GM12878 (cell line): ENCODE measurements around the gene TNFRSF11A. TPM values are rescaled to one million over a fixed set of nuclear protein-coding genes. Genes with fewer than 3 reads are reported as not detected.

Experiments used
- ATAC-seq: fragments of 200-7000 bp; cut with Tn5 transposase; 3 replicates; pipeline ENCODE4 v1.9.1; 2020; ENCODE audit warnings: mild to moderate bottlenecking, moderate library complexity
- BruUV-seq: library from RNA; stranded (reverse); fragments of 400-500 nt; replicated peaks from 2 replicates; lab custom pipeline; 2021; lab: Mats Ljungman, UMichigan
- CTCF ChIA-PET: fragments of 300-600 bp; sonication (Branson Sonifier 250); formaldehyde crosslinking; extraction: SDS; loops from one replicate; lab custom pipeline; 2021; ENCODE audit warnings: inconsistent platforms; lab: Yijun Ruan, JAX
- POLR2A ChIA-PET: fragments of 350-600 bp; formaldehyde crosslinking; extraction: SDS; loops from one replicate; lab custom pipeline; 2021; ENCODE audit warnings: inconsistent platforms; lab: Charles Lee
- RAD21 ChIA-PET: fragments of 300-600 bp; sonication (Branson Sonifier 250); formaldehyde crosslinking; loops from one replicate; lab custom pipeline; 2023; ENCODE audit warnings: antibody characterized with exemption; ENCODE audit not compliant: unreplicated experiment; lab: Charles Lee
- SMC1A ChIA-PET: fragments of 300-600 bp; sonication (Branson Sonifier 250); formaldehyde crosslinking; loops from one replicate; lab custom pipeline; 2023; ENCODE audit not compliant: unreplicated experiment, uncharacterized antibody; lab: Charles Lee
- DNase-seq: peaks from one replicate; pipeline ENCODE4 v3.0.0-alpha.2; 2011; ENCODE audit warnings: low read depth, low spot score
- FAIRE-seq: peaks from 3 replicates; lab custom pipeline; 2011; peaks lifted over from hg19 to GRCh38; lab: Jason Lieb, UNC
- H2AFZ ChIP-seq: 2 replicates; pipeline ENCODE4 v1.6.0; 2011; ENCODE audit warnings: low read depth, low read length, control low read depth; ENCODE audit not compliant: control insufficient read depth
- H3K27ac ChIP-seq: 2 replicates; pipeline ENCODE4 v1.5.1; 2011; ENCODE audit warnings: control low read depth; ENCODE audit not compliant: control insufficient read depth, insufficient read depth
- H3K27me3 ChIP-seq, 2 experiments: replicated peaks in 1 of 2; 2 replicates each; pipeline versions ENCODE4 v1.6.0 to v1.6.1; 2011; ENCODE audit warnings: low read length in 1 of 2; ENCODE audit not compliant: control insufficient read depth in 2 of 2, insufficient read depth in 2 of 2
- H3K36me3 ChIP-seq, 2 experiments: 2 replicates each; pipeline ENCODE4 v1.5.1; 2011; ENCODE audit warnings: low read length in 1 of 2; ENCODE audit not compliant: control insufficient read depth in 2 of 2, insufficient read depth in 2 of 2
- H3K4me1 ChIP-seq: 2 replicates; pipeline ENCODE4 v1.6.1; 2011; ENCODE audit warnings: mild to moderate bottlenecking, low read length, moderate library complexity, mixed read lengths; ENCODE audit not compliant: control insufficient read depth, insufficient read depth
- H3K4me2 ChIP-seq: 2 replicates; pipeline ENCODE4 v1.6.0; 2011; ENCODE audit warnings: control low read depth; ENCODE audit not compliant: control insufficient read depth, insufficient read depth
- H3K4me3 ChIP-seq: fragments of 200-600 bp; sonication (generic); 2 replicates; pipeline ENCODE4 v1.5.1; 2016
- H3K79me2 ChIP-seq: 2 replicates; pipeline ENCODE4 v1.6.0; 2011; ENCODE audit warnings: low read length; ENCODE audit not compliant: control insufficient read depth, insufficient read depth
- H3K9ac ChIP-seq: 2 replicates; pipeline ENCODE4 v1.8.0; 2011; ENCODE audit warnings: low read length, control low read depth, mixed read lengths; ENCODE audit not compliant: control insufficient read depth, insufficient read depth
- H3K9me3 ChIP-seq: replicated peaks from 3 replicates; pipeline ENCODE4 v1.5.1; 2011; ENCODE audit warnings: mild to moderate bottlenecking, low read length; ENCODE audit not compliant: control insufficient read depth, insufficient read depth
- H4K20me1 ChIP-seq: 2 replicates; pipeline ENCODE4 v1.6.0; 2011; ENCODE audit not compliant: control insufficient read depth, insufficient read depth
- BHLHE40 ChIP-seq, 2 experiments: fragments of 450-650 bp in 1 of 2; IDR thresholded peaks; 2 replicates each; pipeline ENCODE4 v1.6.1; 2011 to 2017; ENCODE audit warnings: low read depth in 2 of 2, borderline replicate concordance in 1 of 2, improper control_type of control experiment in 1 of 2, low read length in 1 of 2, mild to moderate bottlenecking in 1 of 2
- CHD2 ChIP-seq: IDR thresholded peaks from 2 replicates; pipeline ENCODE4 v1.6.1; 2011; ENCODE audit warnings: low read depth, low read length, improper control_type of control experiment, borderline replicate concordance
- EP300 ChIP-seq, 2 experiments: fragments of 150-350 bp in 1 of 2; IDR thresholded peaks; 2 replicates each; pipeline ENCODE4 v1.6.1; 2011 to 2012; ENCODE audit warnings: low read depth in 2 of 2, low read length in 2 of 2, borderline replicate concordance in 1 of 2, improper control_type of control experiment in 1 of 2, inconsistent platforms in 1 of 2; ENCODE audit not compliant: control insufficient read depth in 1 of 2
- FOXK2 ChIP-seq: fragments of 450-650 bp; IDR thresholded peaks from 2 replicates; pipeline ENCODE4 v1.6.1; 2017; ENCODE audit warnings: mild to moderate bottlenecking, moderate library complexity
- IKZF1 ChIP-seq: fragments of 450-650 bp; conservative IDR thresholded peaks from 2 replicates; pipeline ENCODE4 v1.6.1; 2017; ENCODE audit warnings: antibody characterized with exemption, mild to moderate bottlenecking
- IKZF2 ChIP-seq, 2 experiments: fragments of 450-650 bp; IDR thresholded peaks; 2 replicates each; pipeline ENCODE4 v1.6.1; 2017; ENCODE audit warnings: mild to moderate bottlenecking in 2 of 2, moderate library complexity in 2 of 2
- MEF2B ChIP-seq: fragments of 450-650 bp; IDR thresholded peaks from 2 replicates; pipeline ENCODE4 v1.6.1; 2018; ENCODE audit warnings: mild to moderate bottlenecking, moderate library complexity; ENCODE audit not compliant: partially characterized antibody, poor library complexity, severe bottlenecking
- NR2F1 ChIP-seq: fragments of 450-650 bp; conservative IDR thresholded peaks from 2 replicates; pipeline ENCODE4 v1.6.1; 2017; ENCODE audit warnings: mild to moderate bottlenecking
- SPI1 ChIP-seq: IDR thresholded peaks from 2 replicates; pipeline ENCODE4 v1.6.1; 2011; ENCODE audit warnings: low read depth, mild to moderate bottlenecking, low read length, moderate library complexity, borderline replicate concordance; ENCODE audit not compliant: insufficient read depth
- WGBS: methylation state at CpG from one replicate; pipeline ENCODE4 v1.1.6; 2016; ENCODE audit warnings: low lambda C conversion rate; ENCODE audit not compliant: insufficient replicate concordance, insufficient coverage; ENCODE audit errors: missing lambda C conversion rate; 5-methylcytosine and 5-hydroxymethylcytosine counted together
- in situ Hi-C: fragments of 300-500 bp; cut with MboI; formaldehyde crosslinking; loops from 9 replicates; pipeline ENCODE4 v1.14.3; 2018; ENCODE audit warnings: mixed read lengths
- intact Hi-C: fragments of 100-400 bp; cut with micrococcal nuclease; formaldehyde crosslinking; loops from one replicate; pipeline ENCODE4 v1.14.2; 2022; ENCODE audit not compliant: unreplicated experiment
- polyA plus RNA-seq, 11 experiments: library from polyadenylated mRNA; depleted of rRNA in 4 of 11; unstranded in 6 of 11; stranded (reverse) in 5 of 11; fragments of >200 nt; fragmentation: Nextera tagmentation in 4 of 11; fragmentation: Illumina TruSeq in 1 of 11; extraction: Ambion mirVana in 4 of 11; extraction: Trizol in 1 of 11; gene quantifications; 1 replicate in 1 of 11; 2 replicates in 10 of 11; pipeline versions ENCODE4 v1.2.1 to v1.2.3, GENCODE V29; 2011 to 2016; ENCODE audit warnings: inconsistent platforms in 2 of 11, missing spikeins in 2 of 11, low read depth in 1 of 11
- total RNA-seq, 4 experiments: library from RNA; depleted of rRNA in 3 of 4; stranded (reverse); fragments of >200 nt in 3 of 4; fragmentation: Illumina TruSeq in 1 of 4; extraction: Trizol in 1 of 4; gene quantifications; 2 replicates each; pipeline versions ENCODE4 v1.2.1 to v1.2.3, GENCODE V29; 2013 to 2021

Gene TNFRSF11A
- total and polyA plus RNA-seq, 10 of the 15 experiments (the other 5 are each of a cell fraction or from before 2014, with no cell fraction given) = 0.07 to 4.0 (median 0.23) TPM

DNA sequence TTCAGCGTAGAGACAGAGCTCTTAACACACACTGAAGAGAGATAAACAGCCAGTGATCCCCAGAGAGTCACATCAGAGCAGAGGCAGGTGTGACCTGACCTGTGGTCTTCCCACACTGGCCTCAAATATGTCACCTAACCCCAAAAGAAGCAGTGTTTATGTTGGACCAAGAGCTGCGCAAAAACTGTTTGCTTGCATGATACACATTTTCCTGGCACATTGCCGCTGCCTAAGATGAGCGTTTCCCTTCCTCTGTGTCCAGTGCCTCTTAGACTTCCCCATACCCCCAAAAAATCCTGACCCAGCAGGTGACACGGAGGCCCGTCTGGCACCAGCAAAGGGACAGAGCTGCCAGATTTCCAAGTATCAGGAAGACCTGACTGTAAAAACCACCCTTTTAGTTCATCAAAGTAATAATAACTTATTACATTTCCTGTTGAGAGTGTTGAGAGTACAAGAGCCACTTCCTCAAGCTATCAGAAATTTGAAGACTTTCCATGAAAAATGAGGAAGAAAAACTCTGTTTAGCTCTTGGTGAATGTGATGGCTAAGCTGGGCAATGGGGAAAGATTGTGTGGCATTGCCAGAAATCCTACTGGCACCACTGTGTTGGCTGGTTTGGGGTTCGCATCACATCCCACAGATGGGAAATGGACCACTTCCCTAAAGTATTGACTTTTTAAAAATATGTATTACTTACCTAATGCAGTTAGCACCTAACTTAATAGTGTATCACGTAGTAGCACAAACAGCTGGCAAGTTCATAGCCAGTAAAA is 6.7 kb downstream of the TNFRSF11A start:
- ChIA-PET RAD21 (interaction anchor here (0.8 kb wide), 1 partner anchor 36 kb away, joined by 3 read pairs; no protein-coding TSS in a partner anchor), CTCF (interaction anchor here (0.6 to 2.3 kb wide), 5 partner anchors 10 to 644 kb away, joined by 3 to 10 read pairs (median 4); no protein-coding TSS in a partner anchor), SMC1A (interaction anchor here (0.9 to 1.5 kb wide), 8 partner anchors 9 to 94 kb away, joined by 3 to 4 read pairs (median 3); no protein-coding TSS in a partner anchor), POLR2A (no interaction called here)
- H3K9ac ChIP-seq = no peak overlapping the region
- no peak overlapping the region for H3K4me3 ChIP-seq
- FAIRE-seq = no peak
- no peak overlapping the region for H3K27ac ChIP-seq
- peak; percentile 92 for TF ChIP-seq MEF2B
- peak; percentile 31 for TF ChIP-seq IKZF1
- no peak for TF ChIP-seq CHD2
- peak in 1 of 2 experiments; percentile 54; a peak in 2 of 4 replicates for TF ChIP-seq BHLHE40 (IDR thresholded peaks at IDR 0.05; ENCODE audit: borderline replicate concordance in 1 of 2, low read depth in 2 of 2, low read length in 1 of 2)
- TF ChIP-seq EP300 (IDR thresholded peaks at IDR 0.05; ENCODE audit: borderline replicate concordance in 1 of 2, control insufficient read depth in 1 of 2, low read depth in 2 of 2, low read length in 2 of 2) = peak; percentile 34 to 51; a peak in 2 of 4 replicates
- no peak for TF ChIP-seq FOXK2
- TF ChIP-seq NR2F1 = peak; percentile 87
- TF ChIP-seq SPI1 = peak; percentile 54; the same call in 1 of the 2 replicates
- peak in 1 of 2 experiments; percentile 14; a peak in 1 of 4 replicates for TF ChIP-seq IKZF2 (IDR thresholded peaks at IDR 0.05)
- 0 out of 4 replicates have a peak, but pooled peaks cover 0 to 6% of the 10 kb centered on the region in 2 experiments for H3K27me3 ChIP-seq
- H3K79me2 ChIP-seq = no peaks in the 10 kb centered on the region
- H3K4me1 ChIP-seq = peaks cover 5% of the 10 kb centered on the region; the same call in 1 of the 2 replicates
- H4K20me1 ChIP-seq = no peaks in the 10 kb centered on the region
- no peak for DNase-seq
- H3K36me3 ChIP-seq = no peaks in the 10 kb centered on the region
- H2AFZ ChIP-seq = no peak overlapping the region
- peak; percentile 47 for ATAC-seq
- no peak overlapping the region for H3K4me2 ChIP-seq
- 70% methylated on average over 8 of the region's 8 CpGs for WGBS
- no peaks in the 10 kb centered on the region for H3K9me3 ChIP-seq
- in situ Hi-C loops = no loop called here
- intact Hi-C loops = no loop called here
- no TSS peak for BruUV-seq
